Fibroblast of villous mesenchyme (primary cell): Measurements from ENCODE around the gene PLB1. TPM values are rescaled to one million over a fixed set of nuclear protein-coding genes. Genes with fewer than 3 reads are reported as not detected.

ENCODE experiments used
- DNase-seq: peaks from one replicate; pipeline ENCODE4 v3.0.0-alpha.2; 2010; ENCODE audit warnings: low read depth
- H3K4me3 ChIP-seq: 2 replicates; pipeline ENCODE4 v1.5.1; 2011; ENCODE audit warnings: low read depth, mild to moderate bottlenecking, low read length
- total RNA-seq: library from RNA; depleted of rRNA; stranded (reverse); fragments of >200 nt; gene quantifications from 2 replicates; pipeline ENCODE4 v1.2.3, GENCODE V29; 2012
- TF ChIP-seq, protein P1 (sequence below): IDR thresholded peaks from 2 replicates; pipeline ENCODE4 v1.5.1; 2012; ENCODE audit warnings: low read depth, mild to moderate bottlenecking, low read length; ENCODE audit not compliant: insufficient read depth

Gene PLB1
- total RNA-seq, 1 donor = 3.0 TPM

DNA sequence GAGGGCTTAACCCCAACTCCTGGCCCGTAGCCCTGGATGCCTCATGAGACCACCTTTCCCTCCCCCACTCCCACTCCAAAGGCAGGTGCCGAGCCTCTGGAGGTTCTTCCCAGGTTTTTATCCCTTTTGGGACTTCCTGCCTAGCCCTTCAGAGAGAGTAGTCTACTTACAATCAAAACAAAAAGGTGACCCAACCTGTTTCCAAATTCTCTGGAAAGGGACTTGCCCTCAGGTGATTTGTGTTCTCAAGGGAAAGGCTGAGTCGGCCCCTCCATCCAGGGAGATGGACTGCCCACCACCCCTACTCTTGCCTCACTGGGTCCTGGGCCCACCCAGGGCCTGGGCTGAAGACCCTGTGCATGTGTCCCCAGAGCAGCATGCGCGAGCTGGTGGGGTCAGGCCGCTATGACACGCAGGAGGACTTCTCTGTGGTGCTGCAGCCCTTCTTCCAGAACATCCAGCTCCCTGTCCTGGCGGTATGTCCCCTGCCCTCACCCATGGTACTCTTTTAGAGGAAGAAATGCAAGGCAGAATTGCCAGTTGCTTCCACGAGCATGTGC is 108.5 kb downstream of the PLB1 start:
- H3K4me3 ChIP-seq = no peak overlapping the region
- TF ChIP-seq, protein P1, sequence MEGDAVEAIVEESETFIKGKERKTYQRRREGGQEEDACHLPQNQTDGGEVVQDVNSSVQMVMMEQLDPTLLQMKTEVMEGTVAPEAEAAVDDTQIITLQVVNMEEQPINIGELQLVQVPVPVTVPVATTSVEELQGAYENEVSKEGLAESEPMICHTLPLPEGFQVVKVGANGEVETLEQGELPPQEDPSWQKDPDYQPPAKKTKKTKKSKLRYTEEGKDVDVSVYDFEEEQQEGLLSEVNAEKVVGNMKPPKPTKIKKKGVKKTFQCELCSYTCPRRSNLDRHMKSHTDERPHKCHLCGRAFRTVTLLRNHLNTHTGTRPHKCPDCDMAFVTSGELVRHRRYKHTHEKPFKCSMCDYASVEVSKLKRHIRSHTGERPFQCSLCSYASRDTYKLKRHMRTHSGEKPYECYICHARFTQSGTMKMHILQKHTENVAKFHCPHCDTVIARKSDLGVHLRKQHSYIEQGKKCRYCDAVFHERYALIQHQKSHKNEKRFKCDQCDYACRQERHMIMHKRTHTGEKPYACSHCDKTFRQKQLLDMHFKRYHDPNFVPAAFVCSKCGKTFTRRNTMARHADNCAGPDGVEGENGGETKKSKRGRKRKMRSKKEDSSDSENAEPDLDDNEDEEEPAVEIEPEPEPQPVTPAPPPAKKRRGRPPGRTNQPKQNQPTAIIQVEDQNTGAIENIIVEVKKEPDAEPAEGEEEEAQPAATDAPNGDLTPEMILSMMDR = no peak
- DNase-seq = no peak

- TF ChIP-seq, protein P1 = peak; percentile 44
- peak; percentile 85 for DNase-seq
- no peak overlapping the region for H3K4me3 ChIP-seq
Observed at GRCh38 chr2:28606986-28607441, 111.2 kb downstream of the PLB1 start.

DNA sequence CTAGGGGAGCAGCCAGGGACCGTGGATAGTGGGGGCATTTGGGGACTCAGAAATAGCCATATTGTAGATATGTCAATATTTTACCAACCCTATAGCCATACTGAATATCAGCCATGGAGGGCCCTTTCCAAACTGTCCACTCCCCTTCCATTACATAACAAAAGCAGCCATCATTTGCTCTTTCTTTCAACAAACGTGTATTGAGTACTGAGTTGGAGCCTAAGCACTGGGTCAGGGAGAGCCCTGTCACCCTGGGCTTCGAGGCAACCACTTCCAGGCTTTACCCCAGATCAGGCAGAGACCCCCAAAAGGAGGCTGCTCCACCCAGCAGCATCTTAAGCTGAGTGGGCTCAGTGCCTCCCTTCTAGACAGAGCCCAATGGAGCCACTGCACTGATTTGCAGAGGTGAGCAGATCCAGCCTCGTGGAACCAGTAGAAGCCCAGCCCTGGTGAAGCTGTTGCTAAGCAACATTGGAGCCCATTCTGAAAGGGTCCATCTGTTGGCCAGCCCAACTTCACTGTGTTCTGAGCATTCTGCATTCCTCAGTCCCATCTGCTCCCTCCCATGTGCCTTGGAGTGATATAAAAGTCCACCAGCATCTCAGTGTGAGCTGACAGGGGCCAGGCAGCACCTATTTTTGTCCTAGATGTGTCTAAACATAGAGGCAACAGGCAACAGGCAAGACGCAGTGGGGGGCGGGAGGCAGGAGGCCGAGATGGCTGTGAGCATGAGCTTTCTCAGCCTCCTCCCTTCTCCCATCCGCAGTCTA is 112.1 kb downstream of the PLB1 start:
- no peak for DNase-seq
- H3K4me3 ChIP-seq = no peak overlapping the region
- TF ChIP-seq, protein P1 = no peak

DNA sequence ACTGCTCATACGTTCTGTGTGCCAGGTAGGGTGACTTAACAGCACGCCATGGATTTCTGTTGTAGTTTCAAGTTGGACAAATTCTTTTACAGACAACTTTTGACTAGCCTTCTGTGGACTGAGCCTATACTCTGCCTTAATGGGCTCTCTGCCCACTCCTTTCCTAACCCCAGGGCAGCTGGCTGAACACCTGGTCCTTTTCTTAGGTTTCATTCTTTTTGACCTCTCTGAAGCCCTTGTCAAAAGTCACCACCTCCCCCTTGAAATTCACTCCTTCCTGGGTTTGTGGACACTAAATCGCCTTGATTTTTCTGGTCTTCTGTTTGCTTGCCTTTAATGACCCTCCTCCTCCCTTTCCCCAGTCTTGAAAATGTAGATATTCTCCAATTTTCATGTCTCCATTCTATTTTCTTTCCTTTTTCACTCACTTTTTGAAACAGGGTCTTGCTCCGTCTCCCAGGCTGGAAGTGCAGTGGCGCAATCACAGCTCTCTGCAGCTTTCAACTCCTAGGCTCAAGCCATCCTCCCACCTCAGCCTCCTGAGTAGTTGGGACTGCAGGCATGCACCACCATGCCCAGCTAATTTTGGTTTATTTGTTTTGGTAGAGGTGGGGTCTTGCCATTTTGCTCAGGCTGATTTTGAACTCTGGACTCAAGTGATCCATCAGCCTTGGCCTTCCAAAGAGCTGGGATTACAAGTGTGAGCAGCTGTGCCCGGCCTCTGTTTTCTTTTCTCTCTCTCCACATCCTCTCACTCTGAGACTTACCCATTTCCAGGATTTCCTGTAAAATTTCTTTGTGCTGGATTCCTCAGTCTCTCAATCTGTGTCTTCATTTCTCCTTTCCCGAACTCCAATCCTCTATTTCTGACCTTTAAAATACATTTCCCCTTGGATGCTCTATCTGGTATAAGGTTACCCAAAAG is 112.9 kb downstream of the PLB1 start:
- TF ChIP-seq, protein P1 = no peak
- no peak overlapping the region for H3K4me3 ChIP-seq
- DNase-seq = no peak

- no peak overlapping the region for H3K4me3 ChIP-seq
- TF ChIP-seq, protein P1 = no peak
- DNase-seq = peak; percentile 73
Observed at GRCh38 chr2:28610583-28611201, 114.8 kb downstream of the PLB1 start.

DNA sequence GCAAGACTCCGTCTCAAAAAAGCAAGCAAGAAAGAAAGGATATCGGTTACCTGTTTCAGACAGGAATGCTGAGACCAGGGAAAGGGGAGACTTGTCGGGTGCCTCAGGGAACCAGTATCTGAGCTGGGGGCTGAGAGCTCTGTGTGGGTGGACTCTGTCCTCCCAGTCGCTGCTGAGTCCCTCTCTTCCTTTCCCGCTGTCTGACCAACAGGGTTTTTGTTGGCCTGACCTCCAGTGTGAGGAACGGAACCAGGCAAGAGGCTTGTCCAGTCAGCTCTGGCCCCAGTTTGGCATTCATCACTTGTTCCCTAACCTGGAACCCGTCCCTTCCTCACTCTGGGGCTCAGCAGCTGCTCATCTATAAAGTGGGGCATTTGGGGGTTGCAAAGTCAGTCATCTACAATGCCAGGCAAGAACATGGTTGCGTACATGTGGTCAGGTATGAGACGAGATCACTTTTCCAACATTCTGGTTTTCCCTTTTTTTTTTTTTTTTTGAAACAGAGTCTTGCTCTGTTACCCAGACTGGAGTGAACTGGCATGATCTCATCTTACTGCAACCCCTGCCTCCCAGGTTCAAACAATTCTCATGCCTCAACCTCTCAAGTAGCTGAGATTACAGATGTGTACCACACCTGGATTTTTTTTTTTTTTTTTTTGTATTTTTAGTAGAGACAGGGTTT is 116.4 kb downstream of the PLB1 start:
- H3K4me3 ChIP-seq = no peak overlapping the region
- TF ChIP-seq, protein P1 = no peak
- no peak for DNase-seq
